ENCODE data around the gene KREMEN1. TPM values are rescaled to one million over a fixed set of nuclear protein-coding genes. Genes with fewer than 3 reads are reported as not detected.
"Not testable (repeated sequence)": the region's sequence is repeated elsewhere in the genome, so short reads cannot be mapped to it uniquely, and the experiment has no call there.

Gene KREMEN1
- polyA plus RNA-seq, 10 donors: 59.9 to 97.7 (median 82.0) TPM

- DNase-seq: no peak
Observed at GRCh38 chr22:29098296-29098695, 25.5 kb downstream of the KREMEN1 start.

GRCh38 chr22:29102300-29102699 is 29.5 kb downstream of the KREMEN1 start:
- no peak for DNase-seq

GRCh38 chr22:29103121-29103520 is 30.3 kb downstream of the KREMEN1 start:
- no peak for DNase-seq

GRCh38 chr22:29105468-29105867 is 32.6 kb downstream of the KREMEN1 start:
- DNase-seq: no peak

GRCh38 chr22:29106839-29107238 is 34.0 kb downstream of the KREMEN1 start:
- no peak for DNase-seq

GRCh38 chr22:29108137-29108536 is 35.3 kb downstream of the KREMEN1 start:
- DNase-seq: peak in 1 of 3 donors; percentile 31

- no peak for DNase-seq
Observed at GRCh38 chr22:29109822-29110221, 37.0 kb downstream of the KREMEN1 start.

GRCh38 chr22:29110946-29111345 is 38.1 kb downstream of the KREMEN1 start:
- no peak for DNase-seq

- no peak for DNase-seq
Observed at GRCh38 chr22:29112121-29112520, 39.3 kb downstream of the KREMEN1 start.

- no peak for DNase-seq
Observed at GRCh38 chr22:29112681-29113080, 39.8 kb downstream of the KREMEN1 start.

GRCh38 chr22:29113319-29113718 is 40.5 kb downstream of the KREMEN1 start:
- no peak for DNase-seq

GRCh38 chr22:29114392-29114791 is 41.6 kb downstream of the KREMEN1 start:
- no peak for DNase-seq

GRCh38 chr22:29115682-29116288 is 43.0 kb downstream of the KREMEN1 start:
- DNase-seq: no peak

GRCh38 chr22:29116397-29117123 is 43.7 kb downstream of the KREMEN1 start:
- no peak for DNase-seq

GRCh38 chr22:29117799-29118477 is 45.1 kb downstream of the KREMEN1 start:
- DNase-seq: no peak

- DNase-seq: not testable (repeated sequence)
Observed at GRCh38 chr22:29120098-29120912, 47.5 kb downstream of the KREMEN1 start.

- no peak for DNase-seq
Observed at GRCh38 chr22:29121124-29121523, 48.3 kb downstream of the KREMEN1 start.

- no peak for DNase-seq
Observed at GRCh38 chr22:29122041-29122440, 49.2 kb downstream of the KREMEN1 start.

- no peak for DNase-seq
Observed at GRCh38 chr22:29124777-29125442, 52.1 kb downstream of the KREMEN1 start.

- no peak for DNase-seq
Observed at GRCh38 chr22:29125443-29125778, 52.6 kb downstream of the KREMEN1 start.

GRCh38 chr22:29125844-29126243 is 53.0 kb downstream of the KREMEN1 start:
- DNase-seq: no peak

Data from muscle of back (tissue), 11 donors.